ENCODE measurements around the gene HYAL1.

DNA sequence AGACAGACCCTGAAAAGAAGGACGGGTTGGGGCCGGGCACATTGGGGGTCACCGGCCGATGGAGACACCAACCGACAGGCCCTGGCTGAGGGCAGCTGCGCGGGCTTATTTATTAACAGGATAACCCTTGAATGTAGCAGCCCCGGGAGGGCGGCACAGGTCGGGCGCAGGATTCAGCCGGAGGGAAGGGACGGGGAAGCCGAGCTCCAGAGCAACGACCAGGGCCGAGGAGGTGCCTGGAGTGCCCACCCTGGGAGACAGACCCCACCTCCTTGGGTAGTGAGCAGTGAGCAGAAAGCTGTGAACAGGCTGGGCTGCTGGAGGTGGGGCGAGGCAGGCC is 26.6 kb downstream of the HYAL1 start:
- TF ChIP-seq POLR2A (IDR thresholded peaks at IDR 0.05), result no peak
- TF ChIP-seq, protein P1, sequence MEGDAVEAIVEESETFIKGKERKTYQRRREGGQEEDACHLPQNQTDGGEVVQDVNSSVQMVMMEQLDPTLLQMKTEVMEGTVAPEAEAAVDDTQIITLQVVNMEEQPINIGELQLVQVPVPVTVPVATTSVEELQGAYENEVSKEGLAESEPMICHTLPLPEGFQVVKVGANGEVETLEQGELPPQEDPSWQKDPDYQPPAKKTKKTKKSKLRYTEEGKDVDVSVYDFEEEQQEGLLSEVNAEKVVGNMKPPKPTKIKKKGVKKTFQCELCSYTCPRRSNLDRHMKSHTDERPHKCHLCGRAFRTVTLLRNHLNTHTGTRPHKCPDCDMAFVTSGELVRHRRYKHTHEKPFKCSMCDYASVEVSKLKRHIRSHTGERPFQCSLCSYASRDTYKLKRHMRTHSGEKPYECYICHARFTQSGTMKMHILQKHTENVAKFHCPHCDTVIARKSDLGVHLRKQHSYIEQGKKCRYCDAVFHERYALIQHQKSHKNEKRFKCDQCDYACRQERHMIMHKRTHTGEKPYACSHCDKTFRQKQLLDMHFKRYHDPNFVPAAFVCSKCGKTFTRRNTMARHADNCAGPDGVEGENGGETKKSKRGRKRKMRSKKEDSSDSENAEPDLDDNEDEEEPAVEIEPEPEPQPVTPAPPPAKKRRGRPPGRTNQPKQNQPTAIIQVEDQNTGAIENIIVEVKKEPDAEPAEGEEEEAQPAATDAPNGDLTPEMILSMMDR (IDR thresholded peaks at IDR 0.05), result no peak

Measured in breast epithelium (tissue), 3 donors.